Right cardiac atrium (tissue), 5 donors: ENCODE results near the gene SRGN. TPM values are rescaled to one million over a fixed set of nuclear protein-coding genes. Genes with fewer than 3 reads are reported as not detected.

Experiments
- ATAC-seq, 2 donors: fragments of 200-7000 bp; cut with Tn5 transposase; one replicate each; pipeline versions ENCODE4 v1.8.0 to v1.9.1; 2020; ENCODE audit warnings: moderate library complexity in 2 of 2, mild to moderate bottlenecking in 1 of 2
- DNase-seq, 3 donors: peaks; one replicate each; pipeline ENCODE4 v3.0.0-alpha.2; 2020
- H3K27ac ChIP-seq: one replicate; pipeline ENCODE4 v1.5.1; 2013; ENCODE audit warnings: mild to moderate bottlenecking, low read length, control low read depth, moderate library complexity
- H3K27me3 ChIP-seq: one replicate; pipeline ENCODE4 v1.6.1; 2013; ENCODE audit not compliant: control insufficient read depth, insufficient read depth
- H3K4me1 ChIP-seq: one replicate; pipeline ENCODE4 v1.6.1; 2013; ENCODE audit warnings: low read length; ENCODE audit not compliant: control insufficient read depth, insufficient read depth
- H3K4me3 ChIP-seq: one replicate; pipeline ENCODE4 v1.5.1; 2013; ENCODE audit warnings: low read length, control low read depth
- H3K9me3 ChIP-seq: one replicate; pipeline ENCODE4 v1.6.1; 2013; ENCODE audit warnings: low read length; ENCODE audit not compliant: control insufficient read depth
- WGBS: extraction: QIAGEN DNeasy Blood & Tissue Kit; methylation state at CpG from one replicate; pipeline ENCODE4 v1.1.7; 2013; 5-methylcytosine and 5-hydroxymethylcytosine counted together
- intact Hi-C, 4 donors: fragments of 100-400 bp; cut with DNase I; formaldehyde crosslinking; loops; one replicate each; pipeline versions ENCODE4 v1.11.0 to v1.14.0; 2022 to 2023
- polyA plus RNA-seq: library from polyadenylated mRNA; stranded (reverse); fragments of 200-250 nt; gene quantifications from one replicate; pipeline ENCODE4 v1.2.3, GENCODE V29; 2013
- total RNA-seq, 4 donors: library from RNA; stranded (reverse); fragmentation: NEBNext Ultra II Directional; extraction: Animal tissue kit (Norgen Biotek cat#: 25700); gene quantifications; one replicate each; pipeline ENCODE4 v1.2.1, GENCODE V29; 2021
- donor health status: healthy with polysubstance abuse.
- donor health status: DM: no; HTN: yes; CAD: no.
- donor health status: DM: no; HTN: no; CAD: no.
- donor health status: DM: no; HTN: yes; CAD: no; lungs with severe emphysema.
- donor health status: DM: yes; HTN: yes; CAD: no.

Gene SRGN
- total and polyA plus RNA-seq, 5 donors: 53.4 to 102 (median 69.5) TPM

GRCh38 chr10:69073736-69074364, 14.1 kb upstream of the SRGN start:
- peaks cover 2% of the 10 kb centered on the region for H3K4me1 ChIP-seq
- DNase-seq (no peak), ATAC-seq (no peak)
- H3K4me3 ChIP-seq: no peak overlapping the region
- intact Hi-C loops: no loop called here
- H3K27me3 ChIP-seq: no peaks in the 10 kb centered on the region
- no peaks in the 10 kb centered on the region for H3K9me3 ChIP-seq
- no peak overlapping the region for H3K27ac ChIP-seq
- 66% methylated on average over 8 of the region's 8 CpGs for WGBS

GRCh38 chr10:69074532-69074931, 13.4 kb upstream of the SRGN start:
- H3K27ac ChIP-seq: no peak overlapping the region
- ATAC-seq: no peak
- 93% methylated on average over 4 of the region's 4 CpGs for WGBS
- no peaks in the 10 kb centered on the region for H3K9me3 ChIP-seq
- DNase-seq: no peak
- no peak overlapping the region for H3K4me3 ChIP-seq
- intact Hi-C loops: no loop called here
- peaks cover under 1% of the 10 kb centered on the region for H3K4me1 ChIP-seq
- H3K27me3 ChIP-seq: no peaks in the 10 kb centered on the region

GRCh38 chr10:69075431-69075830, 12.5 kb upstream of the SRGN start:
- H3K4me3 ChIP-seq: no peak overlapping the region
- intact Hi-C loops: no loop called here

GRCh38 chr10:69078311-69078710, 9.6 kb upstream of the SRGN start:
- 68% methylated on average over 2 of the region's 2 CpGs for WGBS
- intact Hi-C loops: no loop called here
- Histone ChIP-seq H3K27me3 (no peaks in the 10 kb centered on the region), H3K4me3 (no peak overlapping the region), H3K27ac (no peak overlapping the region), H3K9me3 (no peaks in the 10 kb centered on the region), H3K4me1 (no peaks in the 10 kb centered on the region)
- ATAC-seq (no peak), DNase-seq (no peak)

More at GRCh38 chr10:69075431-69075830, 12.5 kb upstream of the SRGN start:
- Histone ChIP-seq H3K4me1 (no peaks in the 10 kb centered on the region), H3K27me3 (no peaks in the 10 kb centered on the region), H3K27ac (no peak overlapping the region), H3K9me3 (no peaks in the 10 kb centered on the region)
- 86% methylated on average over 4 of the region's 4 CpGs for WGBS
- no peak for DNase-seq
- ATAC-seq: no peak

GRCh38 chr10:69080226-69080625, 7.7 kb upstream of the SRGN start:
- 71% methylated on average over 4 of the region's 4 CpGs for WGBS
- Histone ChIP-seq H3K4me3 (no peak overlapping the region), H3K9me3 (no peaks in the 10 kb centered on the region), H3K27ac (no peak overlapping the region), H3K27me3 (no peaks in the 10 kb centered on the region), H3K4me1 (peaks cover under 1% of the 10 kb centered on the region)
- DNase-seq (no peak), ATAC-seq (no peak)
- intact Hi-C loops: no loop called here

- peak in 2 of 3 donors; percentile 47 to 64 for DNase-seq
- peak overlapping the region; percentile 92 for H3K27ac ChIP-seq
- peaks cover 5% of the 10 kb centered on the region for H3K4me1 ChIP-seq
- no peaks in the 10 kb centered on the region for H3K9me3 ChIP-seq
- no peaks in the 10 kb centered on the region for H3K27me3 ChIP-seq
- 32% methylated on average over 9 of the region's 9 CpGs for WGBS
- peak overlapping the region; percentile 45 for H3K4me3 ChIP-seq
- intact Hi-C loops: no loop called here
- peak; percentile 55 to 85 for ATAC-seq
Observed at GRCh38 chr10:69086001-69086509, 1.8 kb upstream of the SRGN start.

- DNase-seq (no peak), ATAC-seq (no peak)
- Histone ChIP-seq H3K9me3 (no peaks in the 10 kb centered on the region), H3K4me1 (peaks cover 8% of the 10 kb centered on the region), H3K27ac (peak overlapping the region; percentile 94), H3K27me3 (no peaks in the 10 kb centered on the region), H3K4me3 (peak overlapping the region; percentile 91)
- WGBS: 59% methylated on average over 3 of the region's 3 CpGs
- intact Hi-C loops: no loop called here
Observed at GRCh38 chr10:69088471-69088769, 517 bp downstream of the SRGN start.

- Histone ChIP-seq H3K4me1 (peaks cover 8% of the 10 kb centered on the region), H3K4me3 (peak overlapping the region; percentile 91), H3K9me3 (no peaks in the 10 kb centered on the region), H3K27ac (no peak overlapping the region), H3K27me3 (no peaks in the 10 kb centered on the region)
- WGBS: 69% methylated on average over 10 of the region's 10 CpGs
- intact Hi-C loops: no loop called here
- DNase-seq: no peak
- no peak for ATAC-seq
Observed at GRCh38 chr10:69088801-69089501, 1.0 kb downstream of the SRGN start.

GRCh38 chr10:69089638-69090599, 2.0 kb downstream of the SRGN start:
- peak; percentile 17 to 34 for ATAC-seq
- intact Hi-C loops: loop anchor here in 3 of 4 donors (5.0 to 10.0 kb wide), 2 partner anchors 33 to 85 kb away; no protein-coding TSS in a partner anchor
- 50% methylated on average over 16 of the region's 16 CpGs for WGBS

GRCh38 chr10:69090685-69091084, 2.8 kb downstream of the SRGN start:
- H3K4me1 ChIP-seq: peaks cover 6% of the 10 kb centered on the region
- WGBS: 91% methylated on average over 1 of the region's 1 CpG
- intact Hi-C loops: loop anchor here in 3 of 4 donors (5.0 to 10.0 kb wide), 2 partner anchors 33 to 86 kb away; no protein-coding TSS in a partner anchor

More at GRCh38 chr10:69089638-69090599, 2.0 kb downstream of the SRGN start:
- H3K4me1 ChIP-seq: peaks cover 8% of the 10 kb centered on the region
- H3K27ac ChIP-seq: peak overlapping the region; percentile 59
- H3K4me3 ChIP-seq: peak overlapping the region; percentile 91
- no peaks in the 10 kb centered on the region for H3K9me3 ChIP-seq
- no peaks in the 10 kb centered on the region for H3K27me3 ChIP-seq
- peak in 1 of 3 donors; percentile 61 for DNase-seq

More at GRCh38 chr10:69090685-69091084, 2.8 kb downstream of the SRGN start:
- Histone ChIP-seq H3K9me3 (no peaks in the 10 kb centered on the region), H3K27ac (peak overlapping the region; percentile 59), H3K27me3 (no peaks in the 10 kb centered on the region), H3K4me3 (peak overlapping the region; percentile 7)
- DNase-seq (no peak), ATAC-seq (no peak)
